Measurements from ENCODE around the gene HEPN1.

Gene HEPN1

GRCh38 chr11:124941703-124942102 is 22.7 kb downstream of the HEPN1 start:
- H3K4me3 ChIP-seq (ENCODE audit: low read depth, low read length): no peak overlapping the region
- DNase-seq (ENCODE audit: low read depth): no peak
- TF ChIP-seq CTCF (IDR thresholded peaks at IDR 0.05; ENCODE audit: insufficient read depth, low read depth, low read length, missing control alignments): no peak

- no peak for TF ChIP-seq CTCF (IDR thresholded peaks at IDR 0.05; ENCODE audit: insufficient read depth, low read depth, low read length, missing control alignments)
- no peak overlapping the region for H3K4me3 ChIP-seq (ENCODE audit: low read depth, low read length)
- DNase-seq (ENCODE audit: low read depth): no peak
Observed at GRCh38 chr11:124942466-124943253, 23.6 kb downstream of the HEPN1 start.

GRCh38 chr11:124943254-124943616 is 24.2 kb downstream of the HEPN1 start:
- no peak for DNase-seq (ENCODE audit: low read depth)
- TF ChIP-seq CTCF (IDR thresholded peaks at IDR 0.05; ENCODE audit: insufficient read depth, low read depth, low read length, missing control alignments): no peak
- no peak overlapping the region for H3K4me3 ChIP-seq (ENCODE audit: low read depth, low read length)

- TF ChIP-seq CTCF (IDR thresholded peaks at IDR 0.05; ENCODE audit: insufficient read depth, low read depth, low read length, missing control alignments): no peak
- DNase-seq (ENCODE audit: low read depth): no peak
- no peak overlapping the region for H3K4me3 ChIP-seq (ENCODE audit: low read depth, low read length)
Observed at GRCh38 chr11:124943741-124944140, 24.7 kb downstream of the HEPN1 start.

- no peak for DNase-seq (ENCODE audit: low read depth)
- no peak overlapping the region for H3K4me3 ChIP-seq (ENCODE audit: low read depth, low read length)
- TF ChIP-seq CTCF (IDR thresholded peaks at IDR 0.05; ENCODE audit: insufficient read depth, low read depth, low read length, missing control alignments): no peak
Observed at GRCh38 chr11:124944565-124944964, 25.5 kb downstream of the HEPN1 start.

GRCh38 chr11:124945826-124946225 is 26.8 kb downstream of the HEPN1 start:
- no peak overlapping the region for H3K4me3 ChIP-seq (ENCODE audit: low read depth, low read length)
- no peak for DNase-seq (ENCODE audit: low read depth)
- TF ChIP-seq CTCF (IDR thresholded peaks at IDR 0.05; ENCODE audit: insufficient read depth, low read depth, low read length, missing control alignments): no peak

GRCh38 chr11:124946735-124947141 is 27.7 kb downstream of the HEPN1 start:
- no peak for TF ChIP-seq CTCF (IDR thresholded peaks at IDR 0.05; ENCODE audit: insufficient read depth, low read depth, low read length, missing control alignments)
- no peak overlapping the region for H3K4me3 ChIP-seq (ENCODE audit: low read depth, low read length)
- DNase-seq (ENCODE audit: low read depth): no peak

Measured in GM12865 (cell line).